DOHH2 (cell line): Measurements from ENCODE around the gene C17orf114.

Experiments
- H3F3A ChIP-seq: fragments of 200-600 bp; sonication (generic), shearing (Covaris generic); 2 replicates; pipeline ENCODE4 v1.6.0; 2016; ENCODE audit warnings: antibody characterized with exemption, mild to moderate bottlenecking; ENCODE audit not compliant: control insufficient read depth, insufficient read depth
- H3K27ac ChIP-seq: fragments of 200-600 bp; sonication (generic); 2 replicates; pipeline ENCODE4 v1.5.1; 2014; ENCODE audit warnings: low read depth, mild to moderate bottlenecking, low read length, moderate library complexity
- H3K27me3 ChIP-seq: fragments of 200-600 bp; sonication (generic); 2 replicates; pipeline ENCODE4 v1.6.1; 2014; ENCODE audit warnings: mild to moderate bottlenecking, low read length, mixed read lengths; ENCODE audit not compliant: control insufficient read depth
- H3K36me3 ChIP-seq: fragments of 200-600 bp; sonication (generic); 2 replicates; pipeline ENCODE4 v1.6.1; 2014; ENCODE audit warnings: mild to moderate bottlenecking, low read length, moderate library complexity, mixed read lengths; ENCODE audit not compliant: control insufficient read depth
- H3K4me1 ChIP-seq: fragments of 200-600 bp; sonication (generic); 2 replicates; pipeline ENCODE4 v1.6.1; 2014; ENCODE audit warnings: mild to moderate bottlenecking, low read length, mixed read lengths; ENCODE audit not compliant: control insufficient read depth
- H3K4me2 ChIP-seq: fragments of 200-600 bp; sonication (generic); 2 replicates; pipeline ENCODE4 v1.6.0; 2014; ENCODE audit warnings: mild to moderate bottlenecking, low read length, moderate library complexity
- H3K4me3 ChIP-seq: fragments of 200-600 bp; sonication (generic); 2 replicates; pipeline ENCODE4 v1.5.1; 2014; ENCODE audit warnings: mild to moderate bottlenecking, low read length, mixed read lengths
- H3K79me2 ChIP-seq: fragments of 200-600 bp; sonication (generic); 2 replicates; pipeline ENCODE4 v1.6.1; 2014; ENCODE audit warnings: mild to moderate bottlenecking, low read length, mixed read lengths; ENCODE audit not compliant: control insufficient read depth
- H3K9me2 ChIP-seq: fragments of 200-600 bp; sonication (generic); replicated peaks from 2 replicates; pipeline ENCODE4 v1.6.1; 2014; ENCODE audit warnings: mild to moderate bottlenecking, low read length, mixed read lengths; ENCODE audit not compliant: control insufficient read depth
- H3K9me3 ChIP-seq: fragments of 200-600 bp; sonication (generic); 2 replicates; pipeline ENCODE4 v1.6.1; 2014; ENCODE audit warnings: antibody characterized with exemption, low read length, mixed read lengths; ENCODE audit not compliant: control insufficient read depth, insufficient read depth
- H4K20me1 ChIP-seq: fragments of 200-600 bp; sonication (generic); 2 replicates; pipeline ENCODE4 v1.6.0; 2014; ENCODE audit warnings: low read depth, mild to moderate bottlenecking, antibody characterized with exemption, low read length, moderate library complexity; ENCODE audit not compliant: control insufficient read depth, insufficient read depth
- EZH2phosphoT487 ChIP-seq: fragments of 200-600 bp; sonication (generic); IDR thresholded peaks from 2 replicates; pipeline ENCODE4 v1.6.1; 2017; ENCODE audit warnings: borderline replicate concordance, mild to moderate bottlenecking, antibody characterized with exemption, low read length, moderate library complexity, mixed read lengths
- TF ChIP-seq, protein P1 (sequence below): fragments of 200-600 bp; sonication (generic); IDR thresholded peaks from one replicate; pipeline ENCODE4 v1.5.1; 2014; ENCODE audit warnings: antibody characterized with exemption, mild to moderate bottlenecking, low read depth, low read length; ENCODE audit not compliant: poor library complexity, severe bottlenecking

The C17orf114 gene

DNA sequence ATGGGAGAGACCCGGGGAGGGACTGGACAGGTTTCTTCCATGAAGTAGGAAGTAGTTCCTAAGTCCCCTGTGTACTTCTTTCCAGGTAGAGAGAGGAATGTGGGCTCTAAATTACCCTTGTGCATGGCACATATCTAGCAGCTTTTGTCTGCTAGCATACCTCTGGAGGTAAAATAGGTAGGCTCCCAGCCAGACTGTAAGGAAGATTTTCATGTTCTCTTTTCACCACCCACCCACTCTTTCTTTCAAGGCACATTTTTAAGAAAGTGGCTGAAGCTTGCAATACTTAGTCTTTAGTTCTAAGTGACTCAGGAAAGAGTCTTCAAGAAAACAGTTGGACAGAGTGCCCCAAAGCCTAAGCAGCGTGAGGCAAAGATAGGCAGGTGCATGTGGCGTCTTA is 40.2 kb upstream of the C17orf114 start:
- H3K27me3 ChIP-seq = no peaks in the 10 kb centered on the region
- H3K79me2 ChIP-seq = peaks cover 88% of the 10 kb centered on the region
- peaks cover 5% of the 10 kb centered on the region; the same call in 1 of the 2 replicates for H3K36me3 ChIP-seq
- no peaks in the 10 kb centered on the region for H3K9me2 ChIP-seq
- TF ChIP-seq, protein P1, sequence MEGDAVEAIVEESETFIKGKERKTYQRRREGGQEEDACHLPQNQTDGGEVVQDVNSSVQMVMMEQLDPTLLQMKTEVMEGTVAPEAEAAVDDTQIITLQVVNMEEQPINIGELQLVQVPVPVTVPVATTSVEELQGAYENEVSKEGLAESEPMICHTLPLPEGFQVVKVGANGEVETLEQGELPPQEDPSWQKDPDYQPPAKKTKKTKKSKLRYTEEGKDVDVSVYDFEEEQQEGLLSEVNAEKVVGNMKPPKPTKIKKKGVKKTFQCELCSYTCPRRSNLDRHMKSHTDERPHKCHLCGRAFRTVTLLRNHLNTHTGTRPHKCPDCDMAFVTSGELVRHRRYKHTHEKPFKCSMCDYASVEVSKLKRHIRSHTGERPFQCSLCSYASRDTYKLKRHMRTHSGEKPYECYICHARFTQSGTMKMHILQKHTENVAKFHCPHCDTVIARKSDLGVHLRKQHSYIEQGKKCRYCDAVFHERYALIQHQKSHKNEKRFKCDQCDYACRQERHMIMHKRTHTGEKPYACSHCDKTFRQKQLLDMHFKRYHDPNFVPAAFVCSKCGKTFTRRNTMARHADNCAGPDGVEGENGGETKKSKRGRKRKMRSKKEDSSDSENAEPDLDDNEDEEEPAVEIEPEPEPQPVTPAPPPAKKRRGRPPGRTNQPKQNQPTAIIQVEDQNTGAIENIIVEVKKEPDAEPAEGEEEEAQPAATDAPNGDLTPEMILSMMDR = no peak
- no peak for TF ChIP-seq EZH2phosphoT487
- no peaks in the 10 kb centered on the region for H3K9me3 ChIP-seq
- no peaks in the 10 kb centered on the region for H3K4me1 ChIP-seq
- no peak overlapping the region for H3K4me2 ChIP-seq
- H3K27ac ChIP-seq = no peak overlapping the region
- H3F3A ChIP-seq = no peaks in the 10 kb centered on the region
- H4K20me1 ChIP-seq = peaks cover 12% of the 10 kb centered on the region; the same call in 1 of the 2 replicates
- no peak overlapping the region for H3K4me3 ChIP-seq

GRCh38 chr17:4840893-4841242 is 38.7 kb upstream of the C17orf114 start:
- peaks cover 5% of the 10 kb centered on the region; the same call in 1 of the 2 replicates for H3K36me3 ChIP-seq
- H3K9me2 ChIP-seq = no peaks in the 10 kb centered on the region
- no peaks in the 10 kb centered on the region for H3K27me3 ChIP-seq
- H3K4me1 ChIP-seq = peaks cover 3% of the 10 kb centered on the region
- no peak overlapping the region for H3K4me3 ChIP-seq
- no peak overlapping the region for H3K4me2 ChIP-seq
- no peaks in the 10 kb centered on the region for H3K9me3 ChIP-seq
- peaks cover 4% of the 10 kb centered on the region; the same call in 1 of the 2 replicates for H4K20me1 ChIP-seq
- peaks cover 88% of the 10 kb centered on the region for H3K79me2 ChIP-seq
- H3K27ac ChIP-seq = no peak overlapping the region
- H3F3A ChIP-seq = no peaks in the 10 kb centered on the region
- no peak for TF ChIP-seq EZH2phosphoT487
- TF ChIP-seq, protein P1 = no peak

DNA sequence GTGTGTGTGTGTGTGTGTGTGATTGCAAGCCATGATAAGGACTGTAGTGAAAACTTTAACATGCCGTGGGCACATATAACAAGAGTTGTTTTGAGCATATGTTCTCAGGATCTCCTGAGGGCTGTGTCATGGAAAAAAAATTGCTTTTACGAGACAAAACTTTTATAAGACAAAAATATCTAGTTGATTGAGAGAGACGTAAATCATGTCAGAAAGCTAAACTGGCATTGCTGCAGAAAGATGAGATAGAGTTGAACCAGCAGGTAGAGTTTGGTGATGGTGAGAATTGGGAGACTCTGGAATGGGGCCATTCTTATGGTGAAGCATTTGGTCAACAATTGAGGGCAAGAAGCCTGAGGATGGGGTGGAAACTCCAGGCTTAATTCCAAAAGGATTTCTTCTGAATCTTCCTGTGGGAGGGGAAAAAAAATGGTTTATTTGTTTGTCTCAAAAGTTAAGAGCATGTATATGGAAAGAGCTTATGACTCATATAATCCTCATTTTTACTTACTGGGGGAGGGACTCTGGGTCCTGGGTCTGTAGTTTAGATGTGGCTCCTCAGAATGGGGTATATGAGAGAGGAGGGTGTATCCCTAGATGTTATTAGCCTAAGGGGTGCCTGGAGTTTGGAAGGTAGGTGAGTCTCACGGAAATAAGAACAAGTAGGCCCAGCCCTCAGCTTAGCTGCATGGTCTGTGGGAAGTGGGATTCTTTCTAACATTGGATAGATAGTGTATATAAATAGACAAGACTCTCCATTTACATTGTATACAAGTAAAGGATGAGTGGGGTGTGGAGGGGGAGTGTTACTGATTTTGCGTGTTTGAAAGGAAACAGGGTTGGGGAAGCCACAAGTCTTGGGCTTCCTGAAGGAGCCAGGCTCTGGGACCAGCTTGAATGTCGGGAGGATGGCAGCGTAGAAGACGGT is 38.1 kb upstream of the C17orf114 start:
- H3K4me2 ChIP-seq = no peak overlapping the region
- H3K27ac ChIP-seq = no peak overlapping the region
- H3K9me3 ChIP-seq = no peaks in the 10 kb centered on the region
- H3K36me3 ChIP-seq = peaks cover 5% of the 10 kb centered on the region; the same call in 1 of the 2 replicates
- H3K79me2 ChIP-seq = peaks cover 89% of the 10 kb centered on the region
- peaks cover 9% of the 10 kb centered on the region for H3K4me1 ChIP-seq
- no peaks in the 10 kb centered on the region for H3K9me2 ChIP-seq
- H4K20me1 ChIP-seq = peaks cover 6% of the 10 kb centered on the region; the same call in 1 of the 2 replicates
- H3F3A ChIP-seq = no peaks in the 10 kb centered on the region
- no peak overlapping the region for H3K4me3 ChIP-seq
- no peak for TF ChIP-seq EZH2phosphoT487
- TF ChIP-seq, protein P1 = no peak
- no peaks in the 10 kb centered on the region for H3K27me3 ChIP-seq
